ENCODE measurements around the gene ATF6B. TPM values are rescaled to one million over a fixed set of nuclear protein-coding genes. Genes with fewer than 3 reads are reported as not detected.
"Not testable (repeated sequence)": the region's sequence is repeated elsewhere in the genome, so short reads cannot be mapped to it uniquely, and the experiment has no call there.

ATF6B gene
- total RNA-seq, 2 experiments from 2014 or later, result 142 to 147 TPM

DNA sequence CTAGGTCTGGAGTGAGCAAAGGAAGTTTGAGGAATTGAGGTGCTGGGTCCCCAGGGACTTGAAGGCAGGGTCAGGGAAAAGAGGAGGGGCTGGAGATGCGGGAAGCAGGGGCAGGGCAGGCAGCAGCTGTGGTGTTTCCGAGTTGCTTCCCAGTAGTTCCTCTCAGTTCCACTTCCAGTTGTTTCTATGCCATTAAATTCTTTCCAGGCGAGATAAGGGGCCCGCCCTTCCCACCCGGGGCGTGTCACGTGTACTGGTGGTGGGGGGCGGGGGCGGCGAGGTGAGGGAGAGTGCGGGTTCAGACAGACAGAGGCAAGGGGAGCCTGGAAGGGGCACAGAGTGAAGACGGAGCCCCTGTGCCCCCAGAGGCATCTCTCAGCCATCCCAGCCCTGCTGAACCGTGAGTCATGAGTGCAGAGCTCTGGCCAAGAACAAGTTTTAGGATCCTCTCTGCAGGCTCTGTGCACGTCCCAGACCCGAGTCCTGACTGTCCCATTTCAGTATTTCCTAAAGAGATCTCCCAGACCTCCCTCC lies 19.9 kb downstream of the ATF6B start:
- Mint-ChIP-seq H3K27ac (no peak overlapping the region), H3K4me3 (no peak overlapping the region), H3K36me3 (ENCODE audit: low read depth) (peaks cover 13% of the 10 kb centered on the region), H3K9me3 (no peaks in the 10 kb centered on the region), H3K27me3 (peaks cover 31% of the 10 kb centered on the region), H3K4me1 (no peaks in the 10 kb centered on the region)
- ChIA-PET CTCF (no interaction called here), POLR2A (interaction anchor here (1.2 to 1.6 kb wide), 3 partner anchors 8 to 84 kb away, joined by 3 read pairs; partner anchors contain the start of gene GPSM3)
- DNase-seq, result no peak

DNA sequence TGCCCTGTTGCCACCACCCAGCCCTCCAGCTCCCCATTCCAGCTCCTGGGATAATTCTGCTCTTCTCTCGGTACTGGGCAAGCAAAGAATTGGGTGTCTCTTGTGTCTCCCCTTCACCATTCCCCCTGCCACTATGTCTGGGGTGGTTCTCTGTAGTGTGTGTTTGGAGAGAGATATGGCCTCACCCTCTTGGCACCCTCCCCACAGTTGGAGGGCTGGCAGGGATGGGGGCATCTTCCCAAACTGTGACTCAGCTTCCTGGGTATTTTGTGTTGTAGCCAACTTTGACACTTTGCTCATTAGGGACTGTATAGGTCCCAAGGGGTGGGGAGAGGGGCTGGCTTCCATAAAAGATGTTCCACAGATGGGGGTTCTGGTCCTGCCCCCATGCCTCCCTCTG lies 20.6 kb downstream of the ATF6B start:
- Mint-ChIP-seq H3K9me3 (no peaks in the 10 kb centered on the region), H3K4me3 (no peak overlapping the region), H3K4me1 (no peaks in the 10 kb centered on the region), H3K27me3 (peaks cover 31% of the 10 kb centered on the region), H3K27ac (no peak overlapping the region), H3K36me3 (ENCODE audit: low read depth) (peaks cover 10% of the 10 kb centered on the region)
- ChIA-PET POLR2A (interaction anchor here (1.2 to 1.6 kb wide), 2 partner anchors 9 to 11 kb away, joined by 3 read pairs; no protein-coding TSS in a partner anchor), CTCF (no interaction called here)
- no peak for DNase-seq

DNA sequence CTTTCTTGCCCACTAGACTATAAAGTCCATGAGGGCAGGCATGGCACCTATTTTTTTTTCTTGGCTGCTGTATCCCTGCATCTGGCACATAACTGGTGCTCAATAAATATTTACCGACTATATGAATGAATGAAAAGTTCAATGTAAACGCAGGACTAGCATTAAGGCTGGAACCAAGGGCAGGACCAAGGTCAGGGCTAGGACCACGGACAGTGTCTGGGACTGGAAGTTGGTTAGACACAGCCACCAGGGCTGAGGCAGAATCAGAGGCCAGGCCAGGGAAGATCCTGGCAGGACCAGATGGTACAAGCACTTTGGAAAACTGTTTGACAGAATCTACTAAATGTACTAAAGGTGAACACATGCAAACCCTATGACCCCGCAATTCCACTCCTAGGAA lies 22.6 kb downstream of the ATF6B start:
- Mint-ChIP-seq H3K27me3 (peaks cover 31% of the 10 kb centered on the region), H3K4me1 (no peaks in the 10 kb centered on the region), H3K4me3 (no peak overlapping the region), H3K36me3 (ENCODE audit: low read depth) (no peaks in the 10 kb centered on the region), H3K27ac (no peak overlapping the region), H3K9me3 (no peaks in the 10 kb centered on the region)
- CTCF ChIA-PET, result no interaction called here
- POLR2A ChIA-PET, result no interaction called here
- DNase-seq, result no peak

DNA sequence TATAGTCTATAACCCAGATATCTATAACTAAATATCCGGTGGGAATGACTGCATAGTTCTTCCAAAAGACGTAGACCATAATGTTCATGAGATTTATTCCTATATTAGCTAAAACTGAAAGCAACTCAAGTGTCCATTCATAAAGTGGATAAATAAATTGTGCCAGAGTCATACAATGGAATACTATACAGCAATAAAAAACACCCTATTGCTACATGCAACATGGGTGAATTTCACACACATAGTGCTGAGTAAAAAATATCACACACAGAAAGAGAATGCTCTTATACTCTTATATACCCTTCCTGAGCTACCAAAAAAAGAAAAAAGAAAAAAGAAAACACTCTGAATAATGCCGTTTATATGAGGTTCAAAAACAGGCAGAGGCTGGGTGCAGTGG lies 25.8 kb downstream of the ATF6B start:
- CTCF ChIA-PET, result interaction anchor here (1.6 kb wide), 1 partner anchor 16 kb away, joined by 4 read pairs; no protein-coding TSS in a partner anchor
- Mint-ChIP-seq H3K4me3 (no peak overlapping the region), H3K4me1 (no peaks in the 10 kb centered on the region), H3K27ac (no peak overlapping the region), H3K9me3 (no peaks in the 10 kb centered on the region), H3K36me3 (ENCODE audit: low read depth) (no peaks in the 10 kb centered on the region), H3K27me3 (peaks cover 28% of the 10 kb centered on the region)
- no peak for DNase-seq
- POLR2A ChIA-PET, result no interaction called here

DNA sequence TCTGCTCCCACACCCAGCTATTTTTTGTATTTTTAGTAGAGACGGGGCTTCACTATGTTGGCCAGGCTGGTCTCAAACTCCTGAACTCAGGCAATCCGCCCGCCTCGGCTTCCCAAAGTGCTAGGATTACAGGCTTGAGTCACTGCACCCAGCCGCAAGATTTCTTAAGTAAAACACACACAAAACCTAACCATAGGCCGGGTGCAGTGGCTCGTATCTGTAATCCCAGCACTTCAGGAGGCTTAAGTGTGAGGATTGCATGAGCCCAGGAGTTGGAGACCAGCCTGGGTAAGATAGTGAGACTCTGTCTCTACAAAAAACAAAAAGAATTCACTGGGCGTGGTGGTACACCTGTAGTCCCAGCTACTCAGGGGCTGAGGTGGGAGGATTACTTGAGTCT lies 27.8 kb downstream of the ATF6B start:
- H3K36me3 Mint-ChIP-seq (ENCODE audit: low read depth); H3K9me3 Mint-ChIP-seq; H3K27ac Mint-ChIP-seq; H3K4me1 Mint-ChIP-seq; H3K4me3 Mint-ChIP-seq; DNase-seq; POLR2A ChIA-PET: not testable (repeated sequence)
- CTCF ChIA-PET, result interaction anchor here (0.6 kb wide), 1 partner anchor 31 kb away, joined by 5 read pairs; no protein-coding TSS in a partner anchor
- peaks cover 45% of the 10 kb centered on the region for H3K27me3 Mint-ChIP-seq

DNA sequence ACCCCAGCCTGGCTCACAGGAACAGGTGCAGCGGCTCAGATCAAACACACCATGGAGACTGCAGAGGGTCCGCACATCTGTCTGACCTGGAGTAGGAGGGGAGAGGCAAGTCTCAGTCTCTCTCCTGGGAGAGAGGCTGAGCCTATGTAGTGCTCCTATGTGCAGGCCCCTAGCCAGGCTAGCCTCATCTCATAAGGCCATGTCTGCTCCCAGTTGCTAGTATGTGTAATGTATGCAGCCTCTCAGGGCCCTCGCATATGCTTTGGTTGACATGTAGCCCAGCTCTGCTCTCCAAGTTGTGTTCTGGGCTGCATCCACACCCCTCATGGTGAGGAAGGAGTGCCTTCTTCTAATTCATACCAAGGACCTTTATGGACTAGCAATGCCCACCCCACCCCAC lies 30.7 kb downstream of the ATF6B start:
- ChIA-PET CTCF (no interaction called here), POLR2A (no interaction called here)
- H3K4me3 Mint-ChIP-seq, result no peak overlapping the region
- DNase-seq, result no peak
- H3K27ac Mint-ChIP-seq, result no peak overlapping the region
- no peaks in the 10 kb centered on the region for H3K4me1 Mint-ChIP-seq
- no peaks in the 10 kb centered on the region for H3K9me3 Mint-ChIP-seq
- H3K36me3 Mint-ChIP-seq (ENCODE audit: low read depth), result no peaks in the 10 kb centered on the region
- peaks cover 48% of the 10 kb centered on the region for H3K27me3 Mint-ChIP-seq

DNA sequence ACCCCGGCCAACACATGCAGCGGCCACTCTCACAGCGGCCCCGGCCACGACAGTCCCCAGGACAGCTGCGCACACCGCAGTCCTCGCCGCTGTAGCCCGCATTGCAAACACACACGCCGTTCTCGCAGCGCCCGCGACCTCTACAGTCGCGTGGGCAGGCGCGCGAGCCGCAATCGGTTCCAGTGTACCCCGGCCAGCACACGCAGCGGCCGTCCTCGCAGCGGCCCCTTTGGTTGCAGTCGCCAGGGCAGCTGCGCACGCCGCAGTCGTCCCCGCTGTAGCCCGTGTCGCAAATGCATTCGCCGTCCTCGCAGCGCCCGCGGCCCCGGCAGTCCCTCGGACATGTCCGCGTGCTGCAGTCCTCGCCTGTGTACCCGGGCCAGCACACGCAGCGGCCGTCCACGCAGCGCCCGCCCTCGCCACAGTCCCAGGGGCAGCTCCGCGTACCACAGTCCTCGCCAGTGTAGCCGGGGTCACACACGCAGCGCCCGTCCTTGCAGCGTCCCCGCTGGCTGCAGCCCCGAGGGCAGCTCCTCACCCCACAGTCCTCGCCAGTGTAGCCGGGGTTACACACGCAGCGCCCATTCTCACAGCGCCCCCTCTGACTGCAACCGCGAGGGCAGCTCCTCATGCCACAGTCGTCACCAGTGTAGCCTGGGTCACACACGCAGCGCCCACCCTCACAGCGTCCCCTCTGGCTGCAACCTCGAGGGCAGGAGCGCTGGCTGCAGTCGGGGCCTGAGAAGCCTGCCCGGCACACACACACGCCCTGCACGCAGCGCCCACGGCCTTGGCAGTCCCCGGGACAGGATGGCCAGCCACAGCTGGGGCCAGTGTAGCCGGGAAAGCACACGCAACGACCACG lies 31.4 kb downstream of the ATF6B start:
- ChIA-PET CTCF (no interaction called here), POLR2A (interaction anchor here (0.8 kb wide), 1 partner anchor 11 kb away, joined by 3 read pairs; no protein-coding TSS in a partner anchor)
- Mint-ChIP-seq H3K36me3 (ENCODE audit: low read depth) (no peaks in the 10 kb centered on the region), H3K4me3 (no peak overlapping the region), H3K27ac (no peak overlapping the region), H3K27me3 (peaks cover 55% of the 10 kb centered on the region), H3K9me3 (no peaks in the 10 kb centered on the region), H3K4me1 (no peaks in the 10 kb centered on the region)
- no peak for DNase-seq

DNA sequence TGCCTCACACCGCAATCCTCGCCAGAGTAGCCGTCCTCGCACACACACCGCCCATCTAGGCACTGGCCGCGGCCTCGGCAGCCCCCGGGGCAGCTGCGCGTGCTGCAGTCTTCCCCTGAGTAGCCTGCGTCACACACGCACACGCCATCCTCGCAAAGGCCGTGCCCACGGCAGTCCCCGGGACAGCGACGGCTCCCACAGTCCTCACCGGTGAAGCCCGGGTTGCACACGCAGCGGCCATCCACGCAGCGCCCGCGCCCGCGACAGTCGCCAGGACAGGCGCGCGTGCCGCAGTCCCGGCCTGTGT lies 32.0 kb downstream of the ATF6B start:
- Mint-ChIP-seq H3K4me3 (no peak overlapping the region), H3K27ac (no peak overlapping the region), H3K9me3 (no peaks in the 10 kb centered on the region), H3K27me3 (peaks cover 55% of the 10 kb centered on the region), H3K36me3 (ENCODE audit: low read depth) (no peaks in the 10 kb centered on the region), H3K4me1 (no peaks in the 10 kb centered on the region)
- POLR2A ChIA-PET, result interaction anchor here (0.8 kb wide), 1 partner anchor 12 kb away, joined by 3 read pairs; no protein-coding TSS in a partner anchor
- DNase-seq, result no peak
- CTCF ChIA-PET, result no interaction called here

DNA sequence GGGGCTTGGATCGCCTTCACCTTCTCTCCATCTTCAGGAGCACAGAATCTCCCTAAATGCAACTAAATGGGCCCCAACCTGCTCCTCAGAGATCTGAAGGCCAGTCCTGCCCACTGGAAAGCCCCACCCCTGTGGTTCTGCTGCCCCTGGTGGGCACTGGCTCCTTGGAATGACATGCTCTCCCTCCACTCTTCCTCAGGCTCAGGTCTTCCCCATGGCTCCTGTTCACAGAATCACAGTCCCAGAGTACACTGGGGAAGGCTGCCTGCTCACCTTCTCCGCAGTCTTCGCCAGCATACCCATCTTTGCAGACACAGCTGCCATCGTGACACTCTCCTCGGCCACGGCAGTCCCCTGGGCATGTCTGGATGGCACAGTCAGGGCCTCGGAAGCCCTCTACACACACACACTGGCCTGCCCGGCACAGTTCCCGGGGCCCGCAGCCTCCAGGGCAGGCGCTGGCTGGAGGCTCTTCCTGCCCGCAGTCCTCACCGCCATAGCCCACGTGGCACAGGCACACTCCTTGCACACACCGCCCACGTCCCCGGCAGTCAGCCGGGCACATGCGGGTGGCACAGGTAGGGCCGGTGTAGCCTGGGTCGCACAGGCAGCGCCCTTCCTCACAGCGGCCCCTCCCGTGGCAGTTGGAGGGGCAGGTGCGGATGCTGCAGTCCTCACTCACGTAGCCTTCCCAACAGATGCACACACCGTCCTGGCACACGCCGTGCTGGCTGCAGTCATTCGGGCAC lies 32.5 kb downstream of the ATF6B start:
- Mint-ChIP-seq H3K27me3 (peaks cover 55% of the 10 kb centered on the region), H3K4me1 (no peaks in the 10 kb centered on the region), H3K4me3 (no peak overlapping the region), H3K36me3 (ENCODE audit: low read depth) (no peaks in the 10 kb centered on the region), H3K9me3 (no peaks in the 10 kb centered on the region), H3K27ac (no peak overlapping the region)
- DNase-seq, result no peak
- ChIA-PET CTCF (no interaction called here), POLR2A (no interaction called here)

DNA sequence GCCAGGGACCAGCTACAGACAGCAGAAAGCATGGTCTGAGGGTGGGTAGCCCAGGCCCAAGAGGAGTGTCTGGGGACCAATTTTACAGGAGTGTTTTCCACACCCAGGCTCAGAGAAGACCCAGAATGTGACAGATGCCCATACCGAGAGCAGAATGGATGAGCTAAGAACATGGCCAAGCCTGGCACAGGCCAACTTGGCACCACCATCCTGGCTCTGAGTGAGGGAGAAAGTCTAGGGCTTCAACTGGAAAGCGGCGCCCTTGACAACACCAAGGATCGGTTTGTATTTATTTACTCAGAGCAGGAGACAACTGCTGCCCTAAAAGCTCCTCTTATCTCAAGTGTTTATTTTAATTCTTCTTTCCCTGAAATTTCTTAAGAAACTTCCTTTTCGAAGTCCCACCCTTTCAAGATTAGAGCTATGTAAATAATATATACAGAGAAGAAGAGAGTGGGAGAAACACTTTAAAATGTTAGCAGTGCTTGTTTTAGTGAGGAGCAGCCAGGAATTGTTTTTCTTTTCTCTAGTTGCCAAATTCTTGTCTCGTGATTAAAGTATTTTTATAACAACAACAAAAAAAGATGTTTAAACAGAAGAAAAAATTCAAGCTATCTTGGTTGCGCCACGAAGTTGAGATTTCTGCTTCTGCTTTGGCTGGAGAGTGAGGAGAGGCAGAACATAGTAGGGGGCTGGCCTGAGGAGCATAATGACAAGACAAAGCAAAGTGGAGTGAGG lies 35.1 kb downstream of the ATF6B start:
- Mint-ChIP-seq H3K9me3 (no peaks in the 10 kb centered on the region), H3K4me1 (no peaks in the 10 kb centered on the region), H3K27me3 (peaks cover 62% of the 10 kb centered on the region), H3K4me3 (no peak overlapping the region), H3K36me3 (ENCODE audit: low read depth) (no peaks in the 10 kb centered on the region), H3K27ac (no peak overlapping the region)
- ChIA-PET CTCF (interaction anchor here (2.0 kb wide), 1 partner anchor 25 kb away, joined by 8 read pairs; no protein-coding TSS in a partner anchor), POLR2A (no interaction called here)
- no peak for DNase-seq

DNA sequence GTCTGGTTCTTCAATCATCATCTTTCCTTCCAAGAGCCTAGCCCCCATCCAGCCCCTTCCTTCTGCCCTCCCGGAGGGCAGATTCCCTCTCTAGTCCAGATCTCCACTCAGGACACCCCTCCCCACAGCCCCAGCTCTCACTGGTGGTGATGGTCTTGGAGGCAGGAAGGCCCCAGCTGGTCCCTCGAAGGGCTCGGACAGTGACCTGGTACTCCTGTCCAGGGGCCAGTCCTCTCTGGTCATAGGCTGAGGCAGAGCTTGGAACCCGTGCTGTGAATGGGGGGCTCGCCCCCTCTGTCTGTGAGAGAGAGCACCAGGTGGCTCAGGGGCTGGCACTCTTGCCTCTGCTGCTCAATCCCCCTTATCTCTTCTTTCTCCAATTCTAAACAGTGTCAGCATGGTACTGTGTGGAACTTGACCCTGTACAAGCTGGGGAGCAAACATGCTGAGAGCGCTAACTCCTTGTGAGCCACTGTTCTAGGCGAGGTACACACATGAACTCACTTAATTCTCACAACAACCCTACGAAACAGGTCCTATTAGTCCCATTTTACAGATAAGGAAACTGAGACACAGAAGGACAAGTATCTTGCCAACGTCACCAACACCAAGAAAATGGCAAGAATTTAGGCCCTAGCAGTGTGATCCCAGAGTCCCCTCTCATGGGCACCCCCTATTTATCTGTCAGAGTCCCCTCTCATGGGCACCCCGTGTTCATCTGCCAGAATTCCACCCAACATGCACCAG lies 38.8 kb downstream of the ATF6B start:
- no peak for DNase-seq
- Mint-ChIP-seq H3K9me3 (no peaks in the 10 kb centered on the region), H3K27ac (no peak overlapping the region), H3K4me3 (no peak overlapping the region), H3K4me1 (peaks cover 12% of the 10 kb centered on the region), H3K27me3 (peaks cover 58% of the 10 kb centered on the region), H3K36me3 (ENCODE audit: low read depth) (no peaks in the 10 kb centered on the region)
- ChIA-PET POLR2A (no interaction called here), CTCF (no interaction called here)

DNA sequence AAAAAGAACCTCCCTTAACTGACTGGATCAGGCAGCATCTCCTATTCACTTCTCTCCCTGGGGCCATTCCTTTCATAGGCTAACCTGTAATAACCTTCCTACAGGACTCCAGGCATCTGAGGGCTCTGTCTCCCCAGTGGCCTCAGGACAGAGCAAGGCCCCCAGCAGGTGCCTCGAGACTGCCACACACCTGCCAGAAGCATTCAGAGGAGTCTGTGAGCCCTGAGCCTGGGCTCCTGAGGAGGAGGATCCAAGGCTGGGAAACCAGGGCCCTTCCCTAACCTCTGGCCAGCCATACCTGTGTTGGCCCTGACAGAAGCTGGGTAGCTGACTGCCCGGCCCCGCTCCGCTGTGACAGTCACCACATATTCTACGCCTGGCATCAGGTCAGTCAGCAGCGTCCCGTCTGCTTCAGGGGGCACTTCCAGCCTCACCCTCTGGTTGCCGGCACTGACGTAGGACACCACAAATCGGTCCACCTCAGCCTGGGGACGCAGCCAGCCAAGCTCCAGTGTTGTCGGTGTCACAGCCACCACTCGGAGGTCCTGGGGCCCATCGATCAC lies 39.5 kb downstream of the ATF6B start:
- Mint-ChIP-seq H3K4me1 (peaks cover 12% of the 10 kb centered on the region), H3K36me3 (ENCODE audit: low read depth) (no peaks in the 10 kb centered on the region), H3K4me3 (no peak overlapping the region), H3K27ac (no peak overlapping the region), H3K9me3 (no peaks in the 10 kb centered on the region), H3K27me3 (peaks cover 63% of the 10 kb centered on the region)
- DNase-seq, result no peak
- ChIA-PET CTCF (interaction anchor here (1.0 to 1.4 kb wide), 3 partner anchors 17 to 156 kb away, joined by 3 read pairs; no protein-coding TSS in a partner anchor), POLR2A (no interaction called here)
